Endothelial cell of umbilical vein (primary cell): ENCODE results near the gene COX10.

Source experiments
- POLR2A ChIP-seq: IDR thresholded peaks from 2 replicates; pipeline ENCODE4 v1.6.1; 2012; ENCODE audit warnings: low read depth, mild to moderate bottlenecking, control low read depth, low read length
- POLR2AphosphoS5 ChIP-seq: IDR thresholded peaks from 2 replicates; pipeline ENCODE4 v1.6.1; 2012; ENCODE audit warnings: low read depth, mild to moderate bottlenecking, control low read depth, low read length, moderate library complexity; ENCODE audit not compliant: insufficient read depth
- TF ChIP-seq, protein P1 (sequence below), 2 donors: IDR thresholded peaks; 1 replicate in 1 of 2; 2 replicates in 1 of 2; pipeline ENCODE4 v1.5.1; 2011; ENCODE audit warnings: low read length in 2 of 2, mild to moderate bottlenecking in 2 of 2, moderate library complexity in 2 of 2, control low read depth in 1 of 2, inconsistent platforms in 1 of 2, low read depth in 1 of 2; ENCODE audit not compliant: insufficient read depth in 1 of 2; ENCODE audit errors: extremely low read depth in 1 of 2

DNA sequence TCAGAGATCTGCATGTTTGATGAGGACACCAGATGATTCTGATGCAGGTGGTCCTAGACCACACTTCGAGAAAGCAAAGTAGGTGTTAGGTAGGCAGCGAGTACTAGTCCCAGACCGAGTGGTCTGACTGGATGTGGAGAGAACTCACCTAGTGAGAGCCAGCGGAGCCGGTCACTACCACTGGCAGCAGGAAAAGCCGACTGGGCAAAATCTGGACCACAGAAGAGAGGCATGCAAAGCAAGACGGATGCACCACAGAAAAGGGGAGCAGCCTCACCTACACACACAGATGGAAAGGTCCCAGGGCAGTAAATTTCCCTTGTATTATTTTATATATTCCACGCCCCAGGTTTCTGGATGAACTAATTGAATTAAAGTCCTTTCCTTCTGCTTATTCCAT lies 13.5 kb downstream of the COX10 start:
- TF ChIP-seq, protein P1, sequence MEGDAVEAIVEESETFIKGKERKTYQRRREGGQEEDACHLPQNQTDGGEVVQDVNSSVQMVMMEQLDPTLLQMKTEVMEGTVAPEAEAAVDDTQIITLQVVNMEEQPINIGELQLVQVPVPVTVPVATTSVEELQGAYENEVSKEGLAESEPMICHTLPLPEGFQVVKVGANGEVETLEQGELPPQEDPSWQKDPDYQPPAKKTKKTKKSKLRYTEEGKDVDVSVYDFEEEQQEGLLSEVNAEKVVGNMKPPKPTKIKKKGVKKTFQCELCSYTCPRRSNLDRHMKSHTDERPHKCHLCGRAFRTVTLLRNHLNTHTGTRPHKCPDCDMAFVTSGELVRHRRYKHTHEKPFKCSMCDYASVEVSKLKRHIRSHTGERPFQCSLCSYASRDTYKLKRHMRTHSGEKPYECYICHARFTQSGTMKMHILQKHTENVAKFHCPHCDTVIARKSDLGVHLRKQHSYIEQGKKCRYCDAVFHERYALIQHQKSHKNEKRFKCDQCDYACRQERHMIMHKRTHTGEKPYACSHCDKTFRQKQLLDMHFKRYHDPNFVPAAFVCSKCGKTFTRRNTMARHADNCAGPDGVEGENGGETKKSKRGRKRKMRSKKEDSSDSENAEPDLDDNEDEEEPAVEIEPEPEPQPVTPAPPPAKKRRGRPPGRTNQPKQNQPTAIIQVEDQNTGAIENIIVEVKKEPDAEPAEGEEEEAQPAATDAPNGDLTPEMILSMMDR (IDR thresholded peaks at IDR 0.05; ENCODE audit: extremely low read depth in 1 of 2, insufficient read depth in 1 of 2, low read depth in 1 of 2, low read length in 2 of 2), result no peak
- TF ChIP-seq POLR2AphosphoS5, result no peak
- TF ChIP-seq POLR2A, result no peak
